Endothelial cell of umbilical vein (primary cell): ENCODE results near the gene TBC1D8. TPM values are rescaled to one million over a fixed set of nuclear protein-coding genes. Genes with fewer than 3 reads are reported as not detected.

ENCODE experiments used
- BruUV-seq: library from RNA; stranded (reverse); fragments of 400-500 nt; replicated peaks from 2 replicates; lab custom pipeline; 2021; lab: Mats Ljungman, UMichigan
- CTCF ChIA-PET: fragments of 300-600, 350-600 bp; sonication (Branson Sonifier 250); formaldehyde crosslinking; loops from one replicate; lab custom pipeline; 2021; ENCODE audit warnings: antibody characterized with exemption, inconsistent platforms; lab: Charles Lee
- POLR2A ChIA-PET: fragments of 300-600, 350-600 bp; sonication (Branson Sonifier 250); formaldehyde crosslinking; loops from one replicate; lab custom pipeline; 2021; ENCODE audit warnings: antibody characterized with exemption, inconsistent platforms; lab: Charles Lee
- DNase-seq: peaks from one replicate; pipeline ENCODE4 v3.0.0-alpha.2; 2011; ENCODE audit warnings: low read depth, low spot score
- FAIRE-seq: peaks from 2 replicates; lab custom pipeline; 2011; peaks lifted over from hg19 to GRCh38; lab: Jason Lieb, UNC
- H2AFZ ChIP-seq: 2 replicates; pipeline ENCODE4 v1.6.0; 2012; ENCODE audit warnings: low read depth, low read length, control low read depth, inconsistent platforms
- H3K27ac ChIP-seq: 2 replicates; pipeline ENCODE4 v1.5.1; 2011; ENCODE audit warnings: low read depth, mild to moderate bottlenecking, control low read depth, low read length, moderate library complexity; ENCODE audit not compliant: insufficient read depth
- H3K27me3 ChIP-seq, 2 experiments: 2 replicates each; pipeline versions ENCODE4 v1.6.0 to v1.6.1; 2011; ENCODE audit warnings: low read length in 2 of 2, mixed read lengths in 1 of 2; ENCODE audit not compliant: control insufficient read depth in 2 of 2, insufficient read depth in 2 of 2
- H3K36me3 ChIP-seq, 2 experiments: 2 replicates in 1 of 2; 3 replicates in 1 of 2; pipeline ENCODE4 v1.5.1; 2011; ENCODE audit warnings: low read length in 2 of 2, mild to moderate bottlenecking in 1 of 2, moderate library complexity in 1 of 2; ENCODE audit not compliant: control insufficient read depth in 2 of 2, insufficient read depth in 2 of 2; ENCODE audit errors: extremely low read depth in 1 of 2
- H3K4me1 ChIP-seq: 3 replicates; pipeline ENCODE4 v1.5.1; 2011; ENCODE audit warnings: mild to moderate bottlenecking, low read length; ENCODE audit not compliant: control insufficient read depth, insufficient read depth; ENCODE audit errors: extremely low read depth
- H3K4me2 ChIP-seq: 2 replicates; pipeline ENCODE4 v1.6.1; 2011; ENCODE audit warnings: low read length, control low read depth, mixed read lengths; ENCODE audit not compliant: insufficient read depth
- H3K4me3 ChIP-seq, 3 experiments: fragments of 200-600 bp in 1 of 3; sonication (generic), shearing (Covaris generic) in 1 of 3; replicated peaks in 1 of 3; 2 replicates each; pipeline ENCODE4 v1.5.1; 2011 to 2016; ENCODE audit warnings: control low read depth in 3 of 3, low read length in 3 of 3, mild to moderate bottlenecking in 2 of 3, inconsistent platforms in 1 of 3, low read depth in 1 of 3, moderate library complexity in 1 of 3; ENCODE audit not compliant: insufficient read depth in 1 of 3
- H3K79me2 ChIP-seq: 2 replicates; pipeline ENCODE4 v1.6.0; 2012; ENCODE audit warnings: low read length, inconsistent platforms; ENCODE audit not compliant: control insufficient read depth, insufficient read depth
- H3K9ac ChIP-seq: replicated peaks from 2 replicates; pipeline ENCODE3; 2011; ENCODE audit warnings: low read length, control low read depth; ENCODE audit not compliant: insufficient read depth; ENCODE audit errors: extremely low read depth
- H3K9me1 ChIP-seq: replicated peaks from 3 replicates; pipeline ENCODE4 v1.6.0; 2011; ENCODE audit warnings: mild to moderate bottlenecking, low read length; ENCODE audit not compliant: control insufficient read depth, insufficient read depth; ENCODE audit errors: extremely low read depth
- H3K9me3 ChIP-seq: replicated peaks from 2 replicates; pipeline ENCODE4 v1.5.1; 2012; ENCODE audit warnings: low read length, inconsistent platforms; ENCODE audit not compliant: control insufficient read depth, insufficient read depth
- H4K20me1 ChIP-seq: replicated peaks from 2 replicates; pipeline ENCODE3; 2011; ENCODE audit warnings: mild to moderate bottlenecking, low read length; ENCODE audit not compliant: control insufficient read depth, insufficient read depth; ENCODE audit errors: extremely low read depth
- EZH2 ChIP-seq: IDR thresholded peaks from 2 replicates; pipeline ENCODE4 v1.6.1; 2012; ENCODE audit warnings: borderline replicate concordance, low read depth, mild to moderate bottlenecking, moderate library complexity, low read length, inconsistent platforms; ENCODE audit not compliant: severe bottlenecking
- FOS ChIP-seq: IDR thresholded peaks from 2 replicates; pipeline ENCODE4 v1.6.1; 2011; ENCODE audit warnings: mild to moderate bottlenecking, low read length, moderate library complexity, borderline replicate concordance; ENCODE audit not compliant: insufficient read depth
- GATA2 ChIP-seq: IDR thresholded peaks from 2 replicates; pipeline ENCODE4 v1.7.0; 2011; ENCODE audit warnings: low read depth, mild to moderate bottlenecking, moderate library complexity, mixed read lengths, low read length; ENCODE audit not compliant: insufficient read length, insufficient read depth
- JUN ChIP-seq: IDR thresholded peaks from 2 replicates; pipeline ENCODE4 v1.6.1; 2011; ENCODE audit warnings: borderline replicate concordance, low read depth; ENCODE audit not compliant: insufficient read length, insufficient read depth
- MAX ChIP-seq: IDR thresholded peaks from 2 replicates; pipeline ENCODE4 v1.6.1; 2011; ENCODE audit not compliant: insufficient read depth, insufficient read length
- MYC ChIP-seq: IDR thresholded peaks from one replicate; pipeline ENCODE4 v1.6.1; 2011; ENCODE audit warnings: mild to moderate bottlenecking, low read depth, low read length
- POLR2A ChIP-seq: IDR thresholded peaks from 2 replicates; pipeline ENCODE4 v1.6.1; 2012; ENCODE audit warnings: low read depth, mild to moderate bottlenecking, control low read depth, low read length
- POLR2AphosphoS5 ChIP-seq: IDR thresholded peaks from 2 replicates; pipeline ENCODE4 v1.6.1; 2012; ENCODE audit warnings: low read depth, mild to moderate bottlenecking, control low read depth, low read length, moderate library complexity; ENCODE audit not compliant: insufficient read depth
- dilution Hi-C: fragments of 300-500 bp; cut with MboI; formaldehyde crosslinking; loops from one replicate; pipeline ENCODE4 v1.15.0; 2019; ENCODE audit warnings: low sequenced_read_pairs; ENCODE audit not compliant: extremely low pct_ligation_motif_present
- intact Hi-C: fragments of 100-400 bp; cut with micrococcal nuclease; formaldehyde crosslinking; loops from one replicate; pipeline ENCODE4 v1.10.0; 2022
- polyA plus RNA-seq, 4 experiments: library from polyadenylated mRNA; depleted of rRNA in 3 of 4; stranded (reverse) in 3 of 4; unstranded in 1 of 4; fragments of >200 nt; gene quantifications; 2 replicates each; pipeline versions ENCODE4 v1.2.1 to v1.2.3, GENCODE V29; 2011 to 2012; ENCODE audit warnings: missing spikeins in 1 of 4
- total RNA-seq: library from RNA; stranded (reverse); gene quantifications from 2 replicates; pipeline ENCODE4 v1.2.3, GENCODE V29; 2021
- TF ChIP-seq, protein P1 (sequence below), 2 donors: IDR thresholded peaks; 1 replicate in 1 of 2; 2 replicates in 1 of 2; pipeline ENCODE4 v1.5.1; 2011; ENCODE audit warnings: low read length in 2 of 2, mild to moderate bottlenecking in 2 of 2, moderate library complexity in 2 of 2, control low read depth in 1 of 2, inconsistent platforms in 1 of 2, low read depth in 1 of 2; ENCODE audit not compliant: insufficient read depth in 1 of 2; ENCODE audit errors: extremely low read depth in 1 of 2

TBC1D8 gene
- total and polyA plus RNA-seq, 2 donors (not counting 3 experiments of a cell fraction or from before 2014, with no cell fraction given): 28.5 to 32.1 TPM

GRCh38 chr2:101089419-101089818 is 61.8 kb downstream of the TBC1D8 start:
- intact Hi-C loops: no loop called here
- Histone ChIP-seq H3K27ac (no peak overlapping the region), H4K20me1 (no peaks in the 10 kb centered on the region), H3K4me1 (no peaks in the 10 kb centered on the region), H3K9ac (no peak overlapping the region), H3K27me3 (no peaks in the 10 kb centered on the region), H3K4me2 (no peak overlapping the region), H3K9me3 (no peaks in the 10 kb centered on the region), H3K36me3 (no peaks in the 10 kb centered on the region), H3K4me3 (no peak overlapping the region), H3K79me2 (peaks cover 33% of the 10 kb centered on the region), H2AFZ (no peak overlapping the region), H3K9me1 (no peaks in the 10 kb centered on the region)
- TF ChIP-seq FOS: no peak
- TF ChIP-seq MAX: no peak
- TF ChIP-seq, protein P1, sequence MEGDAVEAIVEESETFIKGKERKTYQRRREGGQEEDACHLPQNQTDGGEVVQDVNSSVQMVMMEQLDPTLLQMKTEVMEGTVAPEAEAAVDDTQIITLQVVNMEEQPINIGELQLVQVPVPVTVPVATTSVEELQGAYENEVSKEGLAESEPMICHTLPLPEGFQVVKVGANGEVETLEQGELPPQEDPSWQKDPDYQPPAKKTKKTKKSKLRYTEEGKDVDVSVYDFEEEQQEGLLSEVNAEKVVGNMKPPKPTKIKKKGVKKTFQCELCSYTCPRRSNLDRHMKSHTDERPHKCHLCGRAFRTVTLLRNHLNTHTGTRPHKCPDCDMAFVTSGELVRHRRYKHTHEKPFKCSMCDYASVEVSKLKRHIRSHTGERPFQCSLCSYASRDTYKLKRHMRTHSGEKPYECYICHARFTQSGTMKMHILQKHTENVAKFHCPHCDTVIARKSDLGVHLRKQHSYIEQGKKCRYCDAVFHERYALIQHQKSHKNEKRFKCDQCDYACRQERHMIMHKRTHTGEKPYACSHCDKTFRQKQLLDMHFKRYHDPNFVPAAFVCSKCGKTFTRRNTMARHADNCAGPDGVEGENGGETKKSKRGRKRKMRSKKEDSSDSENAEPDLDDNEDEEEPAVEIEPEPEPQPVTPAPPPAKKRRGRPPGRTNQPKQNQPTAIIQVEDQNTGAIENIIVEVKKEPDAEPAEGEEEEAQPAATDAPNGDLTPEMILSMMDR (IDR thresholded peaks at IDR 0.05; ENCODE audit: extremely low read depth in 1 of 2, insufficient read depth in 1 of 2, low read depth in 1 of 2, low read length in 2 of 2): no peak
- no peak for TF ChIP-seq MYC
- TF ChIP-seq GATA2: no peak
- TF ChIP-seq JUN: no peak
- no peak for TF ChIP-seq POLR2A
- TF ChIP-seq EZH2: no peak
- TF ChIP-seq POLR2AphosphoS5: no peak
- dilution Hi-C loops: no loop called here
- DNase-seq (no peak), FAIRE-seq (no peak)
- BruUV-seq: no TSS peak
- CTCF ChIA-PET: no interaction called here
- POLR2A ChIA-PET: interaction anchor here (0.6 kb wide), 1 partner anchor 119 kb away, joined by 5 read pairs; no protein-coding TSS in a partner anchor
